DOHH2 (cell line): ENCODE data around the gene KMT2C.

Experiments
- CTCF ChIP-seq: fragments of 200-600 bp; sonication (generic); IDR thresholded peaks from one replicate; pipeline ENCODE4 v1.5.1; 2014; ENCODE audit warnings: antibody characterized with exemption, mild to moderate bottlenecking, low read depth, low read length; ENCODE audit not compliant: poor library complexity, severe bottlenecking
- EZH2phosphoT487 ChIP-seq: fragments of 200-600 bp; sonication (generic); IDR thresholded peaks from 2 replicates; pipeline ENCODE4 v1.6.1; 2017; ENCODE audit warnings: borderline replicate concordance, mild to moderate bottlenecking, antibody characterized with exemption, low read length, moderate library complexity, mixed read lengths

GRCh38 chr7:152196391-152196790 lies 239.4 kb downstream of the KMT2C start:
- TF ChIP-seq CTCF, result no peak
- TF ChIP-seq EZH2phosphoT487, result no peak
